GM10266 (cell line): Measurements from ENCODE around the gene TK1.

ENCODE experiments used
- DNase-seq: peaks from one replicate; pipeline ENCODE4 v3.0.0; 2012; ENCODE audit errors: extremely low spot score
- TF ChIP-seq, protein P1 (sequence below): IDR thresholded peaks from 2 replicates; pipeline ENCODE4 v1.5.1; 2012; ENCODE audit warnings: mild to moderate bottlenecking, low read depth; ENCODE audit not compliant: control insufficient read depth, insufficient read depth; ENCODE audit errors: missing control alignments

Gene TK1

GRCh38 chr17:78184868-78185267, 2.0 kb downstream of the TK1 start:
- TF ChIP-seq, protein P1, sequence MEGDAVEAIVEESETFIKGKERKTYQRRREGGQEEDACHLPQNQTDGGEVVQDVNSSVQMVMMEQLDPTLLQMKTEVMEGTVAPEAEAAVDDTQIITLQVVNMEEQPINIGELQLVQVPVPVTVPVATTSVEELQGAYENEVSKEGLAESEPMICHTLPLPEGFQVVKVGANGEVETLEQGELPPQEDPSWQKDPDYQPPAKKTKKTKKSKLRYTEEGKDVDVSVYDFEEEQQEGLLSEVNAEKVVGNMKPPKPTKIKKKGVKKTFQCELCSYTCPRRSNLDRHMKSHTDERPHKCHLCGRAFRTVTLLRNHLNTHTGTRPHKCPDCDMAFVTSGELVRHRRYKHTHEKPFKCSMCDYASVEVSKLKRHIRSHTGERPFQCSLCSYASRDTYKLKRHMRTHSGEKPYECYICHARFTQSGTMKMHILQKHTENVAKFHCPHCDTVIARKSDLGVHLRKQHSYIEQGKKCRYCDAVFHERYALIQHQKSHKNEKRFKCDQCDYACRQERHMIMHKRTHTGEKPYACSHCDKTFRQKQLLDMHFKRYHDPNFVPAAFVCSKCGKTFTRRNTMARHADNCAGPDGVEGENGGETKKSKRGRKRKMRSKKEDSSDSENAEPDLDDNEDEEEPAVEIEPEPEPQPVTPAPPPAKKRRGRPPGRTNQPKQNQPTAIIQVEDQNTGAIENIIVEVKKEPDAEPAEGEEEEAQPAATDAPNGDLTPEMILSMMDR: no peak
- no peak for DNase-seq

DNA sequence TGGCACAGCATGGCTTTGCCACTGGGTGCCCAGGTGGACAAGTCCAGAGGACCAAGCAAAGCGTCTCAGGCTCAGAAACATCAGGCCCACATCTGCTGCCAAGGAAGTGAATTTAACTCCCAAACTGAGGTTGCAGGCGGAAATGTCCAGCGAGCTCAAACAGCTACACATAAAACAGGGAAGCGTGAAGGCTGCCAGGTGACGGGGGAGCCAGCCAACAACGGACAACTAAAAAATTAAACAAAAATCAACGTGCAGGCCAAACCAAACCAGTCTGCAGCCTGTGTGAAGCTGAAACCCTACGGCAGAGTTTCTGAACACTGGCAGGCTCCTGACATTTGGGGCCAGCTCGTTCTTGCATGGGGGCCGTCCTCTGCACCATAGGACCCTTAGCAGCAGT, 2.5 kb downstream of the TK1 start:
- DNase-seq: no peak
- TF ChIP-seq, protein P1: no peak

- DNase-seq: no peak
- TF ChIP-seq, protein P1: no peak
These were observed 2.9 kb downstream of the TK1 start for GRCh38 chr17:78183916-78184315.

- TF ChIP-seq, protein P1: no peak
- DNase-seq: no peak
These were observed 4.3 kb downstream of the TK1 start for GRCh38 chr17:78182504-78182903.

DNA sequence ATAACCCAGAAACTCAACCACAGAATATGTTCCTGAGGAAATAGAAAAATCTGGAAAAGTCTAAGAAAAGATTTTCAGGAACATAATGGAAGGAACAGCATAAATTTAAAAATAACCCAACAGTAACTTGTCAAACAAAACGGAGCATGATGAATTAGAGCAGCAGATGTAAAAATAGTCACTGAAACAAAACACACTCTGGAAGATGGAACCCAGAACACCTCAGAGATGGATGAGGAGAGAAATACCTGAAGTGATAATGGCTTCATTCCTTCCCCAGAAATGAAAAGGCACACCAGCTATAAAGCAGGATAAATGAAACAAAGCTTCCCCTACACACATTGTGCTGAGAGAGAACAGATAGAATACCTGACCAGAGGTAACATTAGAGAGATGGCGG, 6.3 kb downstream of the TK1 start:
- TF ChIP-seq, protein P1: no peak
- no peak for DNase-seq

DNA sequence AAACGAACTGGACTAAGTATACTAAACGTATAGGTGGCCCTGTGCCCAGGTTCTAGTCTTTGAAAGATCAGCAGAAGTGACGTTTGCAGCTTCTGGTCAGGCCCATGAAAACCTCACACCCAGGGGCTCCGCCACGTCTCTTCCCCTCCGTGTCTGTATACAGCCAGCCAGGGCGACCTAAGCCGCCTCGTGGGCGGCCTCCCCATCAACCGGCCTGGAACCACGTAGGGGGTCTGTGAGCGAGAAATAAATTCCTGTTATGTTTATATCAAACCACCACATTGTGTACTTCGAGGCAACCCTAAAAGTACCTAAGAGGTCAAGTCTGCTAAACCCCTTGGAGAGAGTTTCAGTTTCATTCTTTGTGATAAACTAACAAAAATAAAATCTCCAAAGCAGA, 6.8 kb downstream of the TK1 start:
- no peak for DNase-seq
- TF ChIP-seq, protein P1: no peak

GRCh38 chr17:78179372-78179771, 7.5 kb downstream of the TK1 start:
- TF ChIP-seq, protein P1: no peak
- DNase-seq: no peak
